Neural progenitor cell (in vitro differentiated cells): ENCODE measurements around the gene HOXD4. TPM values are rescaled to one million over a fixed set of nuclear protein-coding genes. Genes with fewer than 3 reads are reported as not detected.

Source experiments
- DNase-seq: peaks from one replicate; pipeline ENCODE4 v3.0.0-alpha.2; 2016; ENCODE audit warnings: low spot score
- H2AFZ ChIP-seq: fragments of 200-600 bp; sonication (generic); replicated peaks from 2 replicates; pipeline ENCODE4 v1.6.1; 2016; ENCODE audit warnings: antibody characterized with exemption
- H3F3A ChIP-seq: fragments of 200-600 bp; sonication (generic); 2 replicates; pipeline ENCODE4 v1.6.1; 2016; ENCODE audit warnings: antibody characterized with exemption, low read depth
- H3K27ac ChIP-seq: fragments of 200-600 bp; sonication (generic); 2 replicates; pipeline ENCODE4 v1.5.1; 2016; ENCODE audit warnings: mild to moderate bottlenecking
- H3K27me3 ChIP-seq: fragments of 200-600 bp; sonication (generic); 2 replicates; pipeline ENCODE4 v1.6.1; 2016; ENCODE audit warnings: mild to moderate bottlenecking, moderate library complexity
- H3K36me3 ChIP-seq: fragments of 200-600 bp; sonication (generic); 2 replicates; pipeline ENCODE4 v1.5.1; 2016
- H3K4me1 ChIP-seq: fragments of 200-600 bp; sonication (generic); 2 replicates; pipeline ENCODE4 v1.6.1; 2016; ENCODE audit warnings: mixed run types
- H3K4me2 ChIP-seq: fragments of 200-600 bp; sonication (generic); 2 replicates; pipeline ENCODE4 v1.6.1; 2016
- H3K4me3 ChIP-seq: fragments of 200-600 bp; sonication (generic); 2 replicates; pipeline ENCODE4 v1.5.1; 2016
- H3K79me2 ChIP-seq: fragments of 200-600 bp; sonication (generic); 2 replicates; pipeline ENCODE4 v1.6.1; 2016; ENCODE audit warnings: low read depth
- H3K9ac ChIP-seq: fragments of 200-600 bp; sonication (generic); 2 replicates; pipeline ENCODE4 v1.6.1; 2016
- H3K9me3 ChIP-seq: fragments of 200-600 bp; sonication (generic); 2 replicates; pipeline ENCODE4 v1.5.1; 2016; ENCODE audit warnings: low read depth
- H4K20me1 ChIP-seq: fragments of 200-600 bp; sonication (generic); 2 replicates; pipeline ENCODE4 v1.6.1; 2016; ENCODE audit warnings: low read depth
- H3K27ac Mint-ChIP-seq: 3 replicates; pipeline ENCODE4 v1.8.0; 2021; ENCODE audit warnings: mixed read lengths
- H3K27me3 Mint-ChIP-seq: 2 replicates; pipeline ENCODE4 v1.8.0; 2022; ENCODE audit warnings: low read depth, mild to moderate bottlenecking, inconsistent platforms, moderate library complexity, mixed read lengths; ENCODE audit not compliant: insufficient read depth
- H3K36me3 Mint-ChIP-seq: 3 replicates; pipeline ENCODE4 v1.8.0; 2021; ENCODE audit warnings: mixed read lengths
- H3K4me1 Mint-ChIP-seq: 3 replicates; pipeline ENCODE4 v1.8.0; 2021; ENCODE audit warnings: mixed read lengths
- H3K4me3 Mint-ChIP-seq: 3 replicates; pipeline ENCODE4 v1.8.0; 2021; ENCODE audit warnings: mild to moderate bottlenecking, moderate library complexity, mixed read lengths
- H3K9me3 Mint-ChIP-seq: 3 replicates; pipeline ENCODE4 v1.8.0; 2020; ENCODE audit warnings: mixed read lengths
- EZH2 ChIP-seq: fragments of 200-600 bp; sonication (generic); IDR thresholded peaks from 2 replicates; pipeline ENCODE4 v1.6.1; 2017; ENCODE audit warnings: antibody characterized with exemption, mild to moderate bottlenecking, moderate library complexity
- EZH2phosphoT487 ChIP-seq: fragments of 200-600 bp; sonication (generic); IDR thresholded peaks from 2 replicates; pipeline ENCODE4 v1.6.1; 2017; ENCODE audit warnings: antibody characterized with exemption
- total RNA-seq: library from RNA; depleted of rRNA; stranded (reverse); fragments of >200 nt; gene quantifications from 2 replicates; pipeline ENCODE4 v1.2.3, GENCODE V29; 2015; ENCODE audit warnings: low replicate concordance
- TF ChIP-seq, protein P1 (sequence below): fragments of 200-600 bp; sonication (generic); IDR thresholded peaks from 2 replicates; pipeline ENCODE4 v1.5.1; 2017; ENCODE audit warnings: antibody characterized with exemption, mild to moderate bottlenecking

The HOXD4 gene
- total RNA-seq, 1 donor from 2014 or later: not detected

DNA sequence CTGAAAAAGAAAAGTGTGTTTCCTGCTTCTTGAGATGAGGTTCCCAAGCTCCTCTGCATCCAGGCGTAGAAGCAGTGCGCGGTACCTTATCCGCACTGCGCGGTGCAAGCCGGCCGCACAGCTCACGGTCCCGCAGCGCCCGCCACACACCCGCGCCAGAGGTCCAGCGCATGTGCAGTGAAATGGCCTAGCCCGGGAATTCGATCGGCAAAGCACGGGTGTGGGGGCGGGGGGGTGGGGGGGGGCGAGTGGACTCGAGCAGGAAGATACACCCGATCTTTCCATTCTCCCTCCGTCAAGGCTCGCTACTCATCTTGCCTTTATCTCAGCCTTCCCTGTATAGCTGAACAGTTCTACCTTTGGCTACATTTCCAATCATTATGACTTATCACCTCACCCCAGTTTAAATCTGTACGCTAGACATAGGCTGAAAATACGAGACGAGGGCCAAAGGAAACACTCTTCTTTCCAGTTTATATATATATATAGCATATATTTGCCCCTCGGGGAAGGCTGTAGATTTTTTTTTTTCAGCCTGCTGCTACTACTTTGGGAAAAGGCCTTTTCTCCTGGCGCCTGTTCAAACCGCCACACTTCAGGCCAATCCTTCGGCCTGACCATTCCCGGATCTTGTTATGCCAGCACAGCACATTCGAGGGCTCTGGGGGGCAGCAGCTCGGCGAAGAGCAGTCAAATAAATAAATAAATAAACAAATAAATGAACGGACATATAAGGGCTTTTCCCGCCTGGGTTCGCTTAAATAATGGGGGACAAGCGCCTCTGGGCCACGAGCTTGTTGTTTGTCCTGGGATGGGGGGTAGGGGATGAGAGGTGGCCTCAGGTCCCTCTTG is 11.5 kb upstream of the HOXD4 start:
- H3K27ac Mint-ChIP-seq: no peak overlapping the region

DNA sequence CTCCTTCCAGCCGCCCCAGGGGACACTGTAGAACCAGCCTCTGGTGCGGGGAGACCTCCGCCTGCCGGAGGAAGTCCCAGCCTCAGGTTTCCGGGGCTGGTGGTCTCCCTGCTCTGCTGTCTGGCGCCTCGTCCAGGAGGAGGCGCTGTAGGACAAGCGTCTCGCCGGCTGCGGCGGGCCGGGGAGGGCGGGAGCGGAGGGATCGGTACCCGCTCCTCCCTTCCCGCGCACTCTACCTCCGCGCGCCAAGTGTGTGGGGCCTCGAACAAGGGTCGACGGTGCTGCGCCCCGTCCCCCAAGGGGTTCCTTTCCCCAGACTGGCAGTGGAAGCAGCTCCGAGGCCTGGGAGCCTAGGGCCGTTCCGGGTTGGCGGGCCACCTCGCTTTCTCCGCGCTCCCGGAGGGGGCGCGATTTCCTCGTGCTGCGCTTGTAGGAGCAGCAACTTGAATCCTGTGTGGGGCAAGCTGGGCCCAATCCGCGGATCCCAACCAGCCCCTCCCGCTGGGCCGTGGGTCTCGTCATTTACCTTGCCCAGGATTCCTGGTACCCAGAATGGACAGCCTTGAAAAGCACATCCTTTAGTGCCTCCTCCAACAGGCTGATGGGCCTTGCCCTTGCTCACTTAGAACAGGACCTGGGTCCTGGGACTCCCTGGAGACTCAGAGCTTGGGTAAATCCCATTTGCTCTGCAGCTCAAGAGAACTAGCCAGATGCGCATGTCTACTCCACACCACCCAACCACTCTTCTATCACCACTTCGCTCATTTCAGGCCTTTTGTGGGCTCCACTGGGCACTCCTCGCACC is 10.6 kb upstream of the HOXD4 start:
- no peak overlapping the region for H3K27ac ChIP-seq
- H4K20me1 ChIP-seq: peaks cover 27% of the 10 kb centered on the region
- peak overlapping the region; percentile 73 for H3K4me2 ChIP-seq
- H3K4me3 ChIP-seq: peak overlapping the region; percentile 51
- peak overlapping the region; percentile 81 for H2AFZ ChIP-seq
- Mint-ChIP-seq H3K27ac (no peak overlapping the region), H3K9me3 (peaks cover 9% of the 10 kb centered on the region), H3K4me1 (peaks cover 4% of the 10 kb centered on the region), H3K36me3 (no peaks in the 10 kb centered on the region), H3K4me3 (peak overlapping the region; percentile 59), H3K27me3 (peaks cover 76% of the 10 kb centered on the region)
- H3K36me3 ChIP-seq: no peaks in the 10 kb centered on the region
- H3F3A ChIP-seq: no peaks in the 10 kb centered on the region
- H3K9me3 ChIP-seq: no peaks in the 10 kb centered on the region
- TF ChIP-seq EZH2 (peak; percentile 85), EZH2phosphoT487 (peak; percentile 78)
- TF ChIP-seq, protein P1, sequence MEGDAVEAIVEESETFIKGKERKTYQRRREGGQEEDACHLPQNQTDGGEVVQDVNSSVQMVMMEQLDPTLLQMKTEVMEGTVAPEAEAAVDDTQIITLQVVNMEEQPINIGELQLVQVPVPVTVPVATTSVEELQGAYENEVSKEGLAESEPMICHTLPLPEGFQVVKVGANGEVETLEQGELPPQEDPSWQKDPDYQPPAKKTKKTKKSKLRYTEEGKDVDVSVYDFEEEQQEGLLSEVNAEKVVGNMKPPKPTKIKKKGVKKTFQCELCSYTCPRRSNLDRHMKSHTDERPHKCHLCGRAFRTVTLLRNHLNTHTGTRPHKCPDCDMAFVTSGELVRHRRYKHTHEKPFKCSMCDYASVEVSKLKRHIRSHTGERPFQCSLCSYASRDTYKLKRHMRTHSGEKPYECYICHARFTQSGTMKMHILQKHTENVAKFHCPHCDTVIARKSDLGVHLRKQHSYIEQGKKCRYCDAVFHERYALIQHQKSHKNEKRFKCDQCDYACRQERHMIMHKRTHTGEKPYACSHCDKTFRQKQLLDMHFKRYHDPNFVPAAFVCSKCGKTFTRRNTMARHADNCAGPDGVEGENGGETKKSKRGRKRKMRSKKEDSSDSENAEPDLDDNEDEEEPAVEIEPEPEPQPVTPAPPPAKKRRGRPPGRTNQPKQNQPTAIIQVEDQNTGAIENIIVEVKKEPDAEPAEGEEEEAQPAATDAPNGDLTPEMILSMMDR: peak; percentile 82
- H3K27me3 ChIP-seq: peaks cover 100% of the 10 kb centered on the region
- no peaks in the 10 kb centered on the region for H3K79me2 ChIP-seq
- no peaks in the 10 kb centered on the region for H3K4me1 ChIP-seq
- DNase-seq: peak; percentile 93
- H3K9ac ChIP-seq: no peak overlapping the region

More for the DNA sequence above, 11.5 kb upstream of the HOXD4 start:
- Histone ChIP-seq H3K9ac (no peak overlapping the region), H3K79me2 (no peaks in the 10 kb centered on the region), H2AFZ (peak overlapping the region; percentile 81), H3K4me2 (peak overlapping the region; percentile 73), H3K27me3 (peaks cover 100% of the 10 kb centered on the region), H4K20me1 (peaks cover 36% of the 10 kb centered on the region), H3K4me3 (peak overlapping the region; percentile 51), H3K9me3 (no peaks in the 10 kb centered on the region), H3F3A (no peaks in the 10 kb centered on the region), H3K36me3 (no peaks in the 10 kb centered on the region), H3K27ac (no peak overlapping the region), H3K4me1 (no peaks in the 10 kb centered on the region)
- DNase-seq: no peak
- H3K27me3 Mint-ChIP-seq: peaks cover 76% of the 10 kb centered on the region
- H3K36me3 Mint-ChIP-seq: no peaks in the 10 kb centered on the region
- TF ChIP-seq, protein P1: no peak
- TF ChIP-seq EZH2phosphoT487: no peak
- no peak for TF ChIP-seq EZH2
- H3K9me3 Mint-ChIP-seq: peaks cover 12% of the 10 kb centered on the region
- H3K4me3 Mint-ChIP-seq: no peak overlapping the region
- peaks cover 4% of the 10 kb centered on the region for H3K4me1 Mint-ChIP-seq

DNA sequence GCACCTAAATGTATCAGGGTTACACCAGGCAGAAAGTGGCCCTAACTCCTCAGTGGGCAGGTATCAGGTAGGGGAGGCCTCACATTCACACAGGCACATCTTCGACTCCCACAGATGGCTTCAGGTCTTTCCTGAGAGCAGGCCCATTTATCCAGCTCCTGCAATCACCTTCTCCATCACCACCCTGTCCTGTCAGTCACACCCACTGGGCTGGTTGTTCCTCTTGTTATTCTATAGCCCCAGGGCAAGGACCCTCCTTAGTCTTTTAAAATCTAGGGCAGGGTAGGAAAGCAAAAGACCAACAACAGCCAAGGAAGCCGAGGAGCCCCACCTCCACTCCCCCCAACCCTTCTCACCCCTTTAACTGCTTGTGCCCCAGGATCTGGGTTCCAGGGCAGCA is 9.1 kb upstream of the HOXD4 start:
- Histone ChIP-seq H3K36me3 (no peaks in the 10 kb centered on the region), H3K27me3 (peaks cover 100% of the 10 kb centered on the region), H3K4me1 (no peaks in the 10 kb centered on the region), H3K9me3 (no peaks in the 10 kb centered on the region), H3F3A (no peaks in the 10 kb centered on the region), H3K27ac (no peak overlapping the region), H2AFZ (no peak overlapping the region), H4K20me1 (peaks cover 26% of the 10 kb centered on the region), H3K4me3 (no peak overlapping the region), H3K4me2 (no peak overlapping the region), H3K79me2 (no peaks in the 10 kb centered on the region), H3K9ac (no peak overlapping the region)
- DNase-seq: no peak
- Mint-ChIP-seq H3K27ac (no peak overlapping the region), H3K27me3 (peaks cover 77% of the 10 kb centered on the region), H3K4me3 (no peak overlapping the region), H3K36me3 (no peaks in the 10 kb centered on the region), H3K9me3 (peaks cover 9% of the 10 kb centered on the region), H3K4me1 (peaks cover 4% of the 10 kb centered on the region)
- no peak for TF ChIP-seq EZH2phosphoT487
- TF ChIP-seq, protein P1: no peak
- no peak for TF ChIP-seq EZH2
